Fibroblast of lung (primary cell): ENCODE results near the gene ILDR1. TPM values are rescaled to one million over a fixed set of nuclear protein-coding genes. Genes with fewer than 3 reads are reported as not detected.

ENCODE experiments used
- DNase-seq, 2 donors: peaks; one replicate each; pipeline versions ENCODE4 v3.0.0 to v3.0.0-alpha.2; 2010; ENCODE audit warnings: low read depth in 2 of 2
- H2AFZ ChIP-seq: 2 replicates; pipeline ENCODE4 v1.5.1; 2012; ENCODE audit warnings: low read length, control low read depth, inconsistent platforms
- H3K27ac ChIP-seq: 2 replicates; pipeline ENCODE4 v1.5.1; 2011; ENCODE audit warnings: low read length, control low read depth; ENCODE audit not compliant: insufficient read depth
- H3K27me3 ChIP-seq: 2 replicates; pipeline ENCODE4 v1.5.1; 2011; ENCODE audit warnings: mild to moderate bottlenecking, low read length; ENCODE audit not compliant: control insufficient read depth, insufficient read depth
- H3K36me3 ChIP-seq: 2 replicates; pipeline ENCODE4 v1.5.1; 2011; ENCODE audit warnings: low read length; ENCODE audit not compliant: control insufficient read depth, insufficient read depth
- H3K4me1 ChIP-seq: 2 replicates; pipeline ENCODE4 v1.5.1; 2011; ENCODE audit warnings: low read length; ENCODE audit not compliant: control insufficient read depth, insufficient read depth; ENCODE audit errors: extremely low read depth
- H3K4me2 ChIP-seq: 2 replicates; pipeline ENCODE4 v1.5.1; 2011; ENCODE audit warnings: low read length, control low read depth; ENCODE audit not compliant: insufficient read depth; ENCODE audit errors: extremely low read depth
- H3K4me3 ChIP-seq, 4 experiments: fragments of 200-600 bp in 1 of 4; sonication (generic) in 1 of 4; replicated peaks in 1 of 4; 2 replicates each; pipeline ENCODE4 v1.5.1; 2011 to 2016; ENCODE audit warnings: low read length in 4 of 4, low read depth in 3 of 4, mild to moderate bottlenecking in 3 of 4, control low read depth in 2 of 4, inconsistent platforms in 1 of 4, mixed read lengths in 1 of 4; ENCODE audit not compliant: insufficient read depth in 1 of 4; ENCODE audit errors: control extremely low read depth in 1 of 4
- H3K79me2 ChIP-seq: 2 replicates; pipeline ENCODE4 v1.5.1; 2012; ENCODE audit warnings: mild to moderate bottlenecking, low read length, inconsistent platforms; ENCODE audit not compliant: control insufficient read depth, insufficient read depth
- H3K9ac ChIP-seq: 2 replicates; pipeline ENCODE4 v1.5.1; 2011; ENCODE audit warnings: mild to moderate bottlenecking, low read length, control low read depth; ENCODE audit not compliant: insufficient read depth
- H3K9me3 ChIP-seq: 2 replicates; pipeline ENCODE4 v1.5.1; 2012; ENCODE audit warnings: low read depth, low read length; ENCODE audit not compliant: control insufficient read depth, insufficient read depth
- H4K20me1 ChIP-seq: 2 replicates; pipeline ENCODE4 v1.5.1; 2011; ENCODE audit warnings: low read length; ENCODE audit not compliant: control insufficient read depth, insufficient read depth; ENCODE audit errors: extremely low read depth
- EZH2 ChIP-seq: IDR thresholded peaks from 2 replicates; pipeline ENCODE4 v1.5.1; 2012; ENCODE audit warnings: low read length, control low read depth, mild to moderate bottlenecking; ENCODE audit errors: missing control alignments
- polyA minus RNA-seq: library from RNA; depleted of rRNA, polyadenylated mRNA; stranded (reverse); fragments of >200 nt; gene quantifications from 2 replicates; pipeline ENCODE4 v1.2.3, GENCODE V29; 2011; ENCODE audit warnings: low replicate concordance
- polyA plus RNA-seq, 2 donors: library from polyadenylated mRNA; depleted of rRNA in 1 of 2; stranded (reverse) in 1 of 2; unstranded in 1 of 2; fragments of >200 nt; gene quantifications; 2 replicates each; pipeline ENCODE4 v1.2.1, GENCODE V29; 2011 to 2012; ENCODE audit warnings: missing spikeins in 1 of 2
- total RNA-seq: library from RNA; depleted of rRNA; stranded (reverse); fragments of >200 nt; gene quantifications from 2 replicates; pipeline ENCODE4 v1.2.1, GENCODE V29; 2014
- TF ChIP-seq, protein P1 (sequence below), 2 donors: IDR thresholded peaks in 1 of 2; conservative IDR thresholded peaks in 1 of 2; 1 replicate in 1 of 2; 2 replicates in 1 of 2; pipeline ENCODE4 v1.5.1; 2011 to 2012; ENCODE audit warnings: low read length in 2 of 2, control low read depth in 1 of 2, inconsistent platforms in 1 of 2, low read depth in 1 of 2, mild to moderate bottlenecking in 1 of 2

Gene ILDR1
- total RNA-seq (not detected in 2 replicates), polyA plus RNA-seq (not detected in 2 replicates), polyA minus RNA-seq (not detected in 2 replicates)
- polyA plus RNA-seq (2012), result not detected in 2 replicates

DNA sequence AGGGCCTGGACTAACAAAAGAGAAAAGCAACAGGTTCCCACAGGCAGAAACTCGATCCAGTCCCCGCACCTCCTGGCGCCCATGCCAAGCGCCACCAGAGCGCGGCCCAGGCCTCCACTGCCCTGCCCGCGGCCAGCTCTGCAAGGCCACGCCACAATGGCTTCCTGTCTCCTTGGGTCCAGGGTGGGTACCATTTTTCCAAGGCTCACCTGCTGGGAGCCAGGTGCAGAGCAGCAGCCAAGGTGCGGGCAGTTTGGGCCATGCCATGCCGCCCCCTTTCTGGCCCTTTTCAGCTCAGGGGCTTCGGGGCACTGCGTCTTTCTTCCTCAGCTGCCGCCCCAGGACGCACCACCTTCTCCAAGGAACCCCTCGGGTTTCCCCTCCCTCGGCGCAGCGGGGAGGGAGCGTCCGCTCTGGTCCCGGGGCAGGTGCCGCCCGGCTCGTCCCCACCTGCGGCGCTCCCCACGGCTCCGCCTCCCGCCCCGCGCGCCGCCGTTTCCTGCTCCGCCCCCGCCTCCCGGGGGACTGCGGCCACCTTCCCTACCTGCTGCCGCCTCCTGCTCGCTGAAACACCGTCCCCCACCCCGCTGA lies at the start of gene ILDR1:
ILDR1 (minus strand) TSS at position 437 of the 591 bp plus-strand sequence; CDS start at position 267, 170 bp downstream.
- no peak for DNase-seq
- Histone ChIP-seq H3K27me3 (peaks cover 2% of the 10 kb centered on the region), H3K4me3 (no peak within 1 kb of the TSS), H2AFZ (no peak within 1 kb of the TSS), H3K27ac (no peak within 1 kb of the TSS), H3K4me2 (no peak within 1 kb of the TSS), H3K36me3 (no peaks in the 10 kb centered on the region), H3K4me1 (no peaks in the 10 kb centered on the region), H4K20me1 (no peaks in the 10 kb centered on the region), H3K79me2 (no peaks in the 10 kb centered on the region), H3K9ac (no peak within 1 kb of the TSS), H3K9me3 (no peaks in the 10 kb centered on the region)
- TF ChIP-seq, protein P1, sequence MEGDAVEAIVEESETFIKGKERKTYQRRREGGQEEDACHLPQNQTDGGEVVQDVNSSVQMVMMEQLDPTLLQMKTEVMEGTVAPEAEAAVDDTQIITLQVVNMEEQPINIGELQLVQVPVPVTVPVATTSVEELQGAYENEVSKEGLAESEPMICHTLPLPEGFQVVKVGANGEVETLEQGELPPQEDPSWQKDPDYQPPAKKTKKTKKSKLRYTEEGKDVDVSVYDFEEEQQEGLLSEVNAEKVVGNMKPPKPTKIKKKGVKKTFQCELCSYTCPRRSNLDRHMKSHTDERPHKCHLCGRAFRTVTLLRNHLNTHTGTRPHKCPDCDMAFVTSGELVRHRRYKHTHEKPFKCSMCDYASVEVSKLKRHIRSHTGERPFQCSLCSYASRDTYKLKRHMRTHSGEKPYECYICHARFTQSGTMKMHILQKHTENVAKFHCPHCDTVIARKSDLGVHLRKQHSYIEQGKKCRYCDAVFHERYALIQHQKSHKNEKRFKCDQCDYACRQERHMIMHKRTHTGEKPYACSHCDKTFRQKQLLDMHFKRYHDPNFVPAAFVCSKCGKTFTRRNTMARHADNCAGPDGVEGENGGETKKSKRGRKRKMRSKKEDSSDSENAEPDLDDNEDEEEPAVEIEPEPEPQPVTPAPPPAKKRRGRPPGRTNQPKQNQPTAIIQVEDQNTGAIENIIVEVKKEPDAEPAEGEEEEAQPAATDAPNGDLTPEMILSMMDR (conservative IDR thresholded peaks at IDR 0.05 in 1 of 2, IDR thresholded peaks at IDR 0.05 in 1 of 2; ENCODE audit: low read depth in 1 of 2, low read length in 2 of 2), result no peak
- TF ChIP-seq EZH2, result no peak

DNA sequence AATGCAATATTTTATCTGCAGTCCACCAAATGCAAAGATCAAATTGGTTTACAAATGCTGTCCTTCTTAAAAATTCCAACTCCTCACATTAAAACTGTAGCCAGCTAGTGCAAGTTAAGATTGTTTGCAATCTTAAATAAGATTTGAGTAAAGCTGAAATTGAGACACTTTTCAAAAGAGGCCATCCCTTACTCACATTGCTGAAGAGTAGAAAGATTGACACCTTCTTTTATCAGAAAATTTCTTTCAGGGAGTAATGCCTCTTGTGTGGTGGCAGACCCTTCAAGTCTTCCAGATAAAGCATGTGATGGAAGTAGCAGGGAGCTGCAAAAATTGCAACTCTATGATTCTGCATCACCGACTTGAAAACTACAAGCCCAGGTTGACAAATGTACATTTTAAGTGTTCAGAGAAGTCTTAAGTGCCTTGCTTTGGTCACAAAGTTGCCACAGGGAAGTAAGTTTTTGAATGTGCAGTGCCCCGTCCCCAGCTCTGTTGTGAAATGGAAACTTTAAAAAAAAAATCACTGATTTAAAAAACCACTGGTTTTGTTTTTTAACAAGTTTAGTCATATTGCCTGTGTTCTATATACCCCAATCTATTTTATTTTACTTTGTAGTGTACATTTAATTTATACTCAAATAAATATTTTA lies 45.7 kb upstream of the ILDR1 start:
- Histone ChIP-seq H3K27me3 (no peaks in the 10 kb centered on the region), H2AFZ (no peak overlapping the region), H3K27ac (no peak overlapping the region), H3K9ac (no peak overlapping the region), H3K79me2 (no peaks in the 10 kb centered on the region), H3K4me3 (no peak overlapping the region), H4K20me1 (no peaks in the 10 kb centered on the region), H3K4me2 (no peak overlapping the region), H3K4me1 (no peaks in the 10 kb centered on the region), H3K36me3 (no peaks in the 10 kb centered on the region), H3K9me3 (no peaks in the 10 kb centered on the region)
- DNase-seq, result no peak
- no peak for TF ChIP-seq EZH2
- TF ChIP-seq, protein P1 (conservative IDR thresholded peaks at IDR 0.05 in 1 of 2, IDR thresholded peaks at IDR 0.05 in 1 of 2; ENCODE audit: low read depth in 1 of 2, low read length in 2 of 2), result no peak

GRCh38 chr3:122067214-122067550 lies 45.1 kb upstream of the ILDR1 start:
- no peak for DNase-seq
- TF ChIP-seq EZH2, result no peak
- Histone ChIP-seq H3K27me3 (no peaks in the 10 kb centered on the region), H3K27ac (no peak overlapping the region), H2AFZ (no peak overlapping the region), H3K9me3 (no peaks in the 10 kb centered on the region), H3K4me2 (no peak overlapping the region), H3K4me1 (no peaks in the 10 kb centered on the region), H3K36me3 (no peaks in the 10 kb centered on the region), H4K20me1 (no peaks in the 10 kb centered on the region), H3K4me3 (no peak overlapping the region), H3K79me2 (no peaks in the 10 kb centered on the region), H3K9ac (no peak overlapping the region)
